ENCODE measurements around the gene PGM2. TPM values are rescaled to one million over a fixed set of nuclear protein-coding genes. Genes with fewer than 3 reads are reported as not detected.

The PGM2 gene
- total RNA-seq, 2 experiments from 2014 or later: 67.4 to 108 TPM

GRCh38 chr4:37788819-37789218, 37.7 kb upstream of the PGM2 start:
- ChIA-PET POLR2A (no interaction called here), CTCF (ENCODE audit: unreplicated experiment) (no interaction called here)
- no peaks in the 10 kb centered on the region for H3K36me3 ChIP-seq (ENCODE audit: insufficient read depth, low read length)
- H2AFZ ChIP-seq (ENCODE audit: low read length): no peak overlapping the region
- H3K4me2 ChIP-seq (ENCODE audit: low read length): no peak overlapping the region
- no TSS peak for BruUV-seq (replicated peaks)
- H3K79me2 ChIP-seq (ENCODE audit: insufficient read depth, low read depth, low read length): no peaks in the 10 kb centered on the region
- TF ChIP-seq CTCF (conservative IDR thresholded peaks at IDR 0.05; ENCODE audit: low read length) (no peak), EZH2phosphoT487 (IDR thresholded peaks at IDR 0.05; ENCODE audit: borderline replicate concordance, low read depth, low read length) (no peak)
- no peak overlapping the region for H3K27ac ChIP-seq (ENCODE audit: low read depth, low read length, poor library complexity, severe bottlenecking)
- H3K9me3 ChIP-seq (ENCODE audit: low read length): no peaks in the 10 kb centered on the region
- H3K4me3 ChIP-seq (ENCODE audit: low read depth, low read length, poor library complexity, severe bottlenecking): no peak overlapping the region
- H3K9me2 ChIP-seq (ENCODE audit: insufficient read depth, low read length): no peaks in the 10 kb centered on the region
- no peaks in the 10 kb centered on the region for H4K20me1 ChIP-seq (ENCODE audit: insufficient read depth, low read length)
- intact Hi-C loops (cut with micrococcal nuclease; ENCODE audit: unreplicated experiment): no loop called here
- H3K4me1 ChIP-seq (ENCODE audit: insufficient read depth, low read length, poor library complexity, severe bottlenecking): no peaks in the 10 kb centered on the region
- no peak for DNase-seq (ENCODE audit: low spot score)

DNA sequence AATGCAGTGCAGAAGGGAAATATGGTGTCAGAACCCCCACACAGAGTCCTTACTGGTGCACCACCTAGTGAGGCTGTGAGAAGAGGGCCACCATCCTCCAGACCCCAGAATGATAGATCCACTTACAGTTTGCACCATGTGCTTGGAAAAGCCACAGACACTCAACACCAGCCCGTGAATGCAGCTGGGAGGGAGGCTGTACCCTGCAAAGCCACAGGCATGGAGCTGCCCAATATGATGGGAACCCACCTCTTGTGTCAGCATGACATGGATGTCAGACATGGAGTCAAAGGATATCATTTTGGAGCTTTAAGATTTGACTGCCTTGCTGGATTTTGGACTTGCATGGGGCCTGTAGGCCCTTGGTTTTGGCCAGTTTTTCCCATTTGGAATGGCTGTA, 34.2 kb upstream of the PGM2 start:
- Histone ChIP-seq H3K4me3 (ENCODE audit: low read depth, low read length, poor library complexity, severe bottlenecking) (no peak overlapping the region), H3K36me3 (ENCODE audit: insufficient read depth, low read length) (no peaks in the 10 kb centered on the region), H3K4me1 (ENCODE audit: insufficient read depth, low read length, poor library complexity, severe bottlenecking) (no peaks in the 10 kb centered on the region), H2AFZ (ENCODE audit: low read length) (no peak overlapping the region), H3K9me3 (ENCODE audit: low read length) (no peaks in the 10 kb centered on the region), H4K20me1 (ENCODE audit: insufficient read depth, low read length) (no peaks in the 10 kb centered on the region), H3K9me2 (ENCODE audit: insufficient read depth, low read length) (no peaks in the 10 kb centered on the region), H3K4me2 (ENCODE audit: low read length) (no peak overlapping the region), H3K79me2 (ENCODE audit: insufficient read depth, low read depth, low read length) (no peaks in the 10 kb centered on the region), H3K27ac (ENCODE audit: low read depth, low read length, poor library complexity, severe bottlenecking) (no peak overlapping the region)
- POLR2A ChIA-PET: interaction anchor here (0.6 kb wide), 1 partner anchor 8 kb away, joined by 3 read pairs; no protein-coding TSS in a partner anchor
- intact Hi-C loops (cut with micrococcal nuclease; ENCODE audit: unreplicated experiment): loop anchor here (2.0 kb wide), 1 partner anchor 339 kb away; a partner anchor contains a TSS
- no peak for TF ChIP-seq CTCF (conservative IDR thresholded peaks at IDR 0.05; ENCODE audit: low read length)
- no peak for TF ChIP-seq EZH2phosphoT487 (IDR thresholded peaks at IDR 0.05; ENCODE audit: borderline replicate concordance, low read depth, low read length)
- no TSS peak for BruUV-seq (replicated peaks)
- DNase-seq (ENCODE audit: low spot score): no peak
- CTCF ChIA-PET (ENCODE audit: unreplicated experiment): no interaction called here

DNA sequence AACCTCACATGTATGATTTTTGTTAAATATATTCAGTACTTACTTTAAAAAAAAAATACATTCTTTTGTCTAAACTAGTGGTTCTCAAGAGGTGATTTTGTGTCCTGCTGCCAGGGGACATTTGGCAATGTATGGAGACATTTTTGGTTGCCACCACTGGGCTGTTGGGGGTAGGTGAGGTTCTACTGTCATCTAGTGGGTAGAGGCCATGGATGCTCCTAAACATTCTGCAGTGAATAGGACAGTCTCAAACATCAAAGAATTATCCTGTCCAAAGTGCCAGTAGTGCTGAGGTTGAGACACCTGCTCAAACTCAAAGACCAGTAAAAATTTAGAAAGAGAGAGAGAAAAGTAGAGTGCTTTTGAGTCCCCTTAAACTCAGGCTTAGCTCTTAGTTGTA, 32.9 kb upstream of the PGM2 start:
- CTCF ChIA-PET (ENCODE audit: unreplicated experiment): no interaction called here
- no TSS peak for BruUV-seq (replicated peaks)
- Histone ChIP-seq H3K79me2 (ENCODE audit: insufficient read depth, low read depth, low read length) (no peaks in the 10 kb centered on the region), H3K4me2 (ENCODE audit: low read length) (no peak overlapping the region), H3K9me3 (ENCODE audit: low read length) (no peaks in the 10 kb centered on the region), H3K27ac (ENCODE audit: low read depth, low read length, poor library complexity, severe bottlenecking) (no peak overlapping the region), H3K4me1 (ENCODE audit: insufficient read depth, low read length, poor library complexity, severe bottlenecking) (no peaks in the 10 kb centered on the region), H3K4me3 (ENCODE audit: low read depth, low read length, poor library complexity, severe bottlenecking) (no peak overlapping the region), H4K20me1 (ENCODE audit: insufficient read depth, low read length) (no peaks in the 10 kb centered on the region), H3K36me3 (ENCODE audit: insufficient read depth, low read length) (no peaks in the 10 kb centered on the region), H3K9me2 (ENCODE audit: insufficient read depth, low read length) (no peaks in the 10 kb centered on the region), H2AFZ (ENCODE audit: low read length) (no peak overlapping the region)
- intact Hi-C loops (cut with micrococcal nuclease; ENCODE audit: unreplicated experiment): loop anchor here (2.0 kb wide), 1 partner anchor 341 kb away; a partner anchor contains a TSS
- peak; percentile 39 for DNase-seq (ENCODE audit: low spot score)
- POLR2A ChIA-PET: interaction anchor here (0.6 kb wide), 1 partner anchor 18 kb away, joined by 3 read pairs; no protein-coding TSS in a partner anchor
- no peak for TF ChIP-seq EZH2phosphoT487 (IDR thresholded peaks at IDR 0.05; ENCODE audit: borderline replicate concordance, low read depth, low read length)
- TF ChIP-seq CTCF (conservative IDR thresholded peaks at IDR 0.05; ENCODE audit: low read length): peak; percentile 76

All from OCI-LY7 (cell line).